GM21360 (cell line): ENCODE results near the gene AGAP6.
A peak's percentile ranks its signal among the peaks of the same experiment; 100 is the strongest.
"Not testable (repeated sequence)": the region's sequence is repeated elsewhere in the genome, so short reads cannot be mapped to it uniquely, and the experiment has no call there.

ENCODE experiments used
- ATAC-seq: cut with Tn5 transposase; IDR thresholded peaks from one replicate; pipeline ENCODE4 v1.9.1; 2021; ENCODE audit warnings: mild to moderate bottlenecking, moderate library complexity; ENCODE audit not compliant: unreplicated experiment

Gene AGAP6

GRCh38 chr10:49988376-49988775, at the start of gene AGAP6:
TSS of gene AGAP6 (plus strand) at chr10:49988406. CDS start at chr10:49988716, 310 bp downstream.
- not testable (repeated sequence) for ATAC-seq

GRCh38 chr10:49941447-49942338, 46.5 kb upstream of the AGAP6 start, which contains the start of the genes PARG and TIMM23B:
TSS of gene PARG (minus strand) at chr10:49942027. CDS start at chr10:49941725, 302 bp downstream.
TSS of gene TIMM23B (plus strand) at chr10:49942053. CDS start at chr10:49942195, 142 bp downstream.
- peak; percentile 64 for ATAC-seq

- ATAC-seq: peak; percentile 17
Measured at GRCh38 chr10:49942339-49942705, 45.9 kb upstream of the AGAP6 start.

- ATAC-seq: not testable (repeated sequence)
Measured at GRCh38 chr10:49943607-49944006, 44.6 kb upstream of the AGAP6 start.

- ATAC-seq: peak; percentile 84
Measured at GRCh38 chr10:49948142-49948541, 40.1 kb upstream of the AGAP6 start.

GRCh38 chr10:49948737-49949136, 39.5 kb upstream of the AGAP6 start:
- ATAC-seq: not testable (repeated sequence)

GRCh38 chr10:49952006-49952405, 36.2 kb upstream of the AGAP6 start:
- not testable (repeated sequence) for ATAC-seq

DNA sequence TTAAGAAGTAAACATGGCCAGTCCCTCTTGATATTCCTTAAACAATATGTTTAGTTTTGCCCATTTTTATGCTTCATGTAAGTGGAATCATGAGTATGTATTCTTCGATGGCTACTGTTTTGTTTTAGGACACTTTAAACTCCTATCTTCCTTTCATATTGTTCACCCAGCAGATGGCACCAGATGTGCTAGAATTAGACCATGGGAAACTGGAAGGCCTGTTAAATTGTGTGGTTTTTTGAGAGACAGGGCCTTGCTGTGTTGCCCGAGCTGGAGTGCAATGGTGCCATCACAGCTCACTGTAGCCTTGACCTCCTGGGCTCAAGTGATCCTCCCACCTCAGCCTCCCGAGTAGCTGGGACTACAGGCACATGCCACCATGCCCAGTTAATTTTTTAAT, 35.1 kb upstream of the AGAP6 start:
- ATAC-seq: not testable (repeated sequence)

- ATAC-seq: not testable (repeated sequence)
Measured at GRCh38 chr10:49970331-49970857, 17.8 kb upstream of the AGAP6 start.

DNA sequence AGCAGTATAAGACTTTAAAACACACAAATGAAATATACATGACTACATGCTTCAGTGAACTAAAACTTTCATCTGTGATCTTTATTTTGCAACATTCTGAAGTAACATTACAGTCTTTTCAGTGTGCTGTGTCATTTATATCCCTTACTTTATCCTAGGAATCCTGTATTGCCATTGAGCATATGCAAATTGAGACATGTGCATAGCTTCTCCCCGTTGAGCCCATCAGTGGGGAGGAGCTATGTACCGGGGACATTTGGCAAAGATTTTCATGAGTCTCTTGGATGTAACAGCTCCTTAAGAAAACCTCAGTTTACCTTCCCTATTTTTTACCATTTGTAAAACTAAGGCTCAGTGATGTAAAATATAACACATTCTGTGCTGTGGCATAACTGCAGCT, 16.7 kb upstream of the AGAP6 start:
- ATAC-seq: not testable (repeated sequence)

DNA sequence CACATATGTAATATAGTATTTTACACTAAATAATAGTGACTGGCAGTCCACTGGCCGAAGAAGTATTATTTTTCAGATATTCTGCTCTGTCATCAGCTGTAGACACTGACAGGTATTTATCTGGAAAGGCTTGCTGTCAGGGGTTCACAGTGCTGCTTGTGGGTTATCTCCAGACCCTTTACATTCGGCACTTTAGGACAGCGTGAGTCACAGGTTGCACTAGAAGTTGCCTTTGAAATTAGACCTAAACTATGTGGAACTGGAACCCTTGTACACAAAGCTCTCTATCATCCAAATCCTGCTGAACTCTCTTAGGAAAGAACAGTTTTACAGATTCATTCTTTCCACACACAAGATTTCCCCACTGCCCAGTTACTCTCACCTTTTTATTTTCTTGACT, 16.1 kb upstream of the AGAP6 start:
- not testable (repeated sequence) for ATAC-seq

- not testable (repeated sequence) for ATAC-seq
Measured at GRCh38 chr10:49977756-49978155, 10.4 kb upstream of the AGAP6 start.

GRCh38 chr10:49987207-49987606, 999 bp upstream of the AGAP6 start:
- not testable (repeated sequence) for ATAC-seq

- ATAC-seq: not testable (repeated sequence)
Measured at GRCh38 chr10:49995321-49995720, 7.1 kb downstream of the AGAP6 start.

GRCh38 chr10:50014024-50014423, 25.8 kb downstream of the AGAP6 start:
- ATAC-seq: not testable (repeated sequence)

DNA sequence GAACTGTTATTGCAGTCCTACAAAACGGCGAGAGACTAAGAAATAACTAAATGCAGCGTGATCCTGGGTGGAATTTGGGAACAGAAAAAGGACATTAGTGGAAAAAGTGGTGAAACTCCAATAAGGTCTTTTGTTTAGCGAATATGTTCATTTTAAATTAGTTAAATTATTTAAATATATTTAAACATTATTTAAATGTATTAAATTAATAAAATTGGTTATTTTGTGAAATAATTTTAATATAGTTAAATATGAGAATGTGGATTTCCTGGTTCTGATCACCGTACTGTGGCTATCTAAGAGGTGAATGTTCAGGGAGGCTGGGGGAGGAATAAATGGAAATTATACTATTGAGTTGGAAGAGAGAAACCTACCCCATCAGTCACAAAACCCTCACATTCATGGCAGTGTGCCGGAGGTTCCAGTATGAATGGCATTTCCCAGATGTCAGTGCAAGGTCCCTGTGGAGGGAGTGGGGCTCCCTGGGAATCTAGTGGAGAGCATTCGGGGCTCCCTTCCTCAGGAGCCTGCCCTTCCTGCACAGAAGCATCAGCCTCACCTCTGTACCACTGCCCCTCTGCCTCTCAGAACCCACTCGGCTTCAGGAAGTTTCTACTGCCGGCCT, 27.5 kb downstream of the AGAP6 start:
- ATAC-seq: not testable (repeated sequence)

GRCh38 chr10:50016926-50017325, 28.7 kb downstream of the AGAP6 start:
- ATAC-seq: not testable (repeated sequence)

GRCh38 chr10:50017646-50018045, 29.4 kb downstream of the AGAP6 start:
- not testable (repeated sequence) for ATAC-seq

DNA sequence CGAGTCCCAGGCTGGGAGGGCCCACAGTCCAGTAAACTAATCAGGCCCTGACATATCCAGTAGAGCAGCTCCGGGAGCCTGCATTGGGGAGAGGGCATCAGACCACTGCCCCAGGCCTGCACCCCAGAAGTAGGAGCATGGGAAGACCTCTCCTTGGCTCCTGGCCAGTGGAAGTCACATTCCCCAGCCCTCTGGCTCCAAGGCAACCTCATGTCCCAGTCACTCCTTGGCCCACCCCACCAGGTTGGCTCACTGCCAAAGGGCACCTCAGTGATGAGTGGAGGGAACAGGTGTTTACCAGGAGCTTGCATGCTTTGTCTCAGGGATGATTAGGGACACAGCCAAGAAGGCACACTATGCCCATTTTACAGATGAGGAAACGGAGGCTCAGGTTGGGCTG, 31.1 kb downstream of the AGAP6 start:
- ATAC-seq: not testable (repeated sequence)

GRCh38 chr10:50020451-50021024, 32.3 kb downstream of the AGAP6 start:
- not testable (repeated sequence) for ATAC-seq

- no peak for ATAC-seq
Measured at GRCh38 chr10:50021646-50022045, 33.4 kb downstream of the AGAP6 start.
